Kidney epithelial cell (primary cell): ENCODE results near the gene MAP4K4. TPM values are rescaled to one million over a fixed set of nuclear protein-coding genes. Genes with fewer than 3 reads are reported as not detected.

Experiments used
- DNase-seq: peaks from one replicate; pipeline ENCODE4 v3.0.0-alpha.2; 2010; ENCODE audit warnings: low read depth
- H3K27me3 ChIP-seq: 2 replicates; pipeline ENCODE4 v1.6.0; 2011; ENCODE audit warnings: low read length; ENCODE audit not compliant: control insufficient read depth, insufficient read depth
- H3K36me3 ChIP-seq: 2 replicates; pipeline ENCODE4 v1.5.1; 2011; ENCODE audit warnings: low read length; ENCODE audit not compliant: control insufficient read depth, insufficient read depth
- H3K4me3 ChIP-seq: 2 replicates; pipeline ENCODE4 v1.5.1; 2011; ENCODE audit warnings: low read depth, mild to moderate bottlenecking, control low read depth, low read length
- CTCF ChIP-seq: IDR thresholded peaks from 2 replicates; pipeline ENCODE4 v1.5.1; 2011; ENCODE audit warnings: mild to moderate bottlenecking, moderate library complexity, low read length, control low read depth, inconsistent platforms; ENCODE audit not compliant: insufficient read depth, poor library complexity, severe bottlenecking
- total RNA-seq: library from RNA; depleted of rRNA; stranded (reverse); fragments of >200 nt; gene quantifications from 2 replicates; pipeline ENCODE4 v1.2.3, GENCODE V29; 2015

The MAP4K4 gene
- total RNA-seq, 1 donor from 2014 or later: 134 TPM

GRCh38 chr2:101827246-101827645, 129.7 kb downstream of the MAP4K4 start:
- peaks cover 3% of the 10 kb centered on the region for H3K36me3 ChIP-seq

GRCh38 chr2:101828257-101828656, 130.8 kb downstream of the MAP4K4 start:
- H3K36me3 ChIP-seq: peaks cover 3% of the 10 kb centered on the region

More at GRCh38 chr2:101827246-101827645, 129.7 kb downstream of the MAP4K4 start:
- no peaks in the 10 kb centered on the region for H3K27me3 ChIP-seq
- no peak overlapping the region for H3K4me3 ChIP-seq
- no peak for TF ChIP-seq CTCF
- peak; percentile 87 for DNase-seq

GRCh38 chr2:101828673-101829334, 131.3 kb downstream of the MAP4K4 start:
- Histone ChIP-seq H3K27me3 (no peaks in the 10 kb centered on the region), H3K4me3 (no peak overlapping the region), H3K36me3 (peaks cover 3% of the 10 kb centered on the region)
- TF ChIP-seq CTCF: no peak
- DNase-seq: no peak

More at GRCh38 chr2:101828257-101828656, 130.8 kb downstream of the MAP4K4 start:
- no peak for DNase-seq
- Histone ChIP-seq H3K4me3 (no peak overlapping the region), H3K27me3 (no peaks in the 10 kb centered on the region)
- TF ChIP-seq CTCF: no peak

GRCh38 chr2:101829429-101829828, 131.9 kb downstream of the MAP4K4 start:
- Histone ChIP-seq H3K4me3 (no peak overlapping the region), H3K36me3 (peaks cover 3% of the 10 kb centered on the region), H3K27me3 (no peaks in the 10 kb centered on the region)
- no peak for TF ChIP-seq CTCF
- DNase-seq: no peak

- DNase-seq: no peak
- no peak for TF ChIP-seq CTCF
- Histone ChIP-seq H3K27me3 (no peaks in the 10 kb centered on the region), H3K36me3 (peaks cover 4% of the 10 kb centered on the region), H3K4me3 (no peak overlapping the region)
These were observed 132.6 kb downstream of the MAP4K4 start for GRCh38 chr2:101830146-101830545.

GRCh38 chr2:101830555-101830954, 133.0 kb downstream of the MAP4K4 start:
- Histone ChIP-seq H3K36me3 (peaks cover 4% of the 10 kb centered on the region), H3K27me3 (no peaks in the 10 kb centered on the region), H3K4me3 (no peak overlapping the region)
- peak; percentile 54 for DNase-seq
- no peak for TF ChIP-seq CTCF
